ENCODE data around the gene FCER1G. TPM values are rescaled to one million over a fixed set of nuclear protein-coding genes. Genes with fewer than 3 reads are reported as not detected.

FCER1G gene
- total RNA-seq, 1 experiment from 2014 or later = 0.77 TPM

GRCh38 chr1:161260376-161261260 lies 45.5 kb downstream of the FCER1G start:
- Histone ChIP-seq H3K27ac (ENCODE audit: low read length) (no peak overlapping the region), H3K36me3 (ENCODE audit: control insufficient read depth, insufficient read depth, low read length) (no peaks in the 10 kb centered on the region), H3K4me3 (ENCODE audit: low read depth in 2 of 2, low read length in 2 of 2) (no peak overlapping the region), H3K27me3 (ENCODE audit: control insufficient read depth, insufficient read depth, low read length) (peaks cover 22% of the 10 kb centered on the region), H3K4me1 (ENCODE audit: control insufficient read depth, insufficient read depth, low read length) (no peaks in the 10 kb centered on the region; the same call in 1 of the 2 replicates), H3K9me3 (ENCODE audit: control insufficient read depth, insufficient read depth, low read depth, low read length) (no peaks in the 10 kb centered on the region; the same call in 1 of the 2 replicates)
- POLR2A ChIA-PET = no interaction called here
- ATAC-seq (no peak), DNase-seq (ENCODE audit: low read depth, low spot score) (no peak)
- in situ Hi-C loops (cut with HindIII; ENCODE audit: low pct_unique_long_range_greater_than_20kb, low sequenced_read_pairs) (no loop called here), intact Hi-C loops (cut with micrococcal nuclease; ENCODE audit: unreplicated experiment) (no loop called here)
- CTCF ChIA-PET = no interaction called here
- BruUV-seq (replicated peaks) = no TSS peak
- TF ChIP-seq REST (IDR thresholded peaks at IDR 0.05; ENCODE audit: insufficient read depth in 1 of 2, low read depth in 2 of 2, low read length in 1 of 2) (no peak), CTCF (IDR thresholded peaks at IDR 0.05) (no peak), TCF7L2 (IDR thresholded peaks at IDR 0.05; ENCODE audit: low read depth, low read length) (no peak), SIN3A (IDR thresholded peaks at IDR 0.05; ENCODE audit: borderline replicate concordance, insufficient read depth, low read depth, low read length) (no peak), POLR2AphosphoS5 (IDR thresholded peaks at IDR 0.05; ENCODE audit: low read depth, low read length) (no peak)

DNA sequence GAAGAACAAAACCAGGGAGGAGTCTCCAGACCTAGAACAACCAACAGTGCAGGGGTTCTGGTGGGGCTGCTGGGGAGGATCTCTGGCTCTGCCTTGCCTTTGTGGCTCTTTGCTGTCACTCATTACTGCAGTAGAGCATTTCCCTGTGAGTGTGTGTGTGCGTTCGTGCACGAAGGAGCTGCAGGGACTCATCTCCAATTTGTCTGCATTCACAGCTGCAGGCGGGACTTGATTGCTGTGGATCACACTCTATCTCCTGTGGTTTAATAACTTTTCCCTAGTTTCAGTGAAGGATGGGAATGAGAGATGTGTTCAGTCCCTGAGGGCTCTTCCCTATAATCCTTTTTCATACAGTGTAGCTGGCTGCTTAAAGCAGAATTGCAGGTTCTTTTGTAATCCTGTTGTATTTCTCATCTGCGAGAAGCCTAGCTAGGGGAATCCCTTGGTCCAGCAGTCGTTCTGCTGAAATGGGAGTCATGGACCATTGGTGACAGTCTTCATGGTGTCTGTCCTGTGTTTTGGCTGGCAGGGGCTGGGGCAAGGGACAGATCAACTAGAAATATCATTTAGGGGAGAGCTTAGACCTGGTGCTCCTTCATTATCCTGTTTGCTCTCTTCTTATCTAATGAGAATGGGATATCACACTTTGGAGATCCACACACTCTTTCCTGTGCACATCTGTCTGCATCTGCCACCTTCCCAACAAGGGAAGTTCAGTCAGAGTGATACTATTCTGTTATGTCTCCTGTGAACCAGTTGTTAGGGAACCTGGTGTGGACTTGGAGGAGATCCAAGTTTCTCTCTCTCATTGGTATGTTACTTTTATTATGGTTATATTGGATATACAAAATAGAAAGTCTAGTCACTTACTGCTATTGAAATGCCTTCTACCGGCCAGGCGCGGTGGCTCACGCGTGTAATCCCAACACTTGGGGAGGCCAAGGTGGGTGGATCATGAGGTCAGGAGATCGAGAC lies 46.5 kb downstream of the FCER1G start:
- DNase-seq (ENCODE audit: low read depth, low spot score) = no peak
- CTCF ChIA-PET = no interaction called here
- BruUV-seq (replicated peaks) = no TSS peak
- Histone ChIP-seq H3K9me3 (ENCODE audit: control insufficient read depth, insufficient read depth, low read depth, low read length) (no peaks in the 10 kb centered on the region; the same call in 1 of the 2 replicates), H3K36me3 (ENCODE audit: control insufficient read depth, insufficient read depth, low read length) (no peaks in the 10 kb centered on the region), H3K4me1 (ENCODE audit: control insufficient read depth, insufficient read depth, low read length) (no peaks in the 10 kb centered on the region; the same call in 1 of the 2 replicates), H3K4me3 (ENCODE audit: low read depth in 2 of 2, low read length in 2 of 2) (no peak overlapping the region), H3K27me3 (ENCODE audit: control insufficient read depth, insufficient read depth, low read length) (peaks cover 22% of the 10 kb centered on the region), H3K27ac (ENCODE audit: low read length) (no peak overlapping the region)
- POLR2A ChIA-PET = interaction anchor here (0.7 kb wide), 1 partner anchor 111 kb away, joined by 3 read pairs; no protein-coding TSS in a partner anchor
- intact Hi-C loops (cut with micrococcal nuclease; ENCODE audit: unreplicated experiment) = no loop called here
- in situ Hi-C loops (cut with HindIII; ENCODE audit: low pct_unique_long_range_greater_than_20kb, low sequenced_read_pairs) = no loop called here
- ATAC-seq = 0 out of 2 replicates have a peak, but pooled peaks have one; percentile 12
- TF ChIP-seq SIN3A (IDR thresholded peaks at IDR 0.05; ENCODE audit: borderline replicate concordance, insufficient read depth, low read depth, low read length) = no peak
- TF ChIP-seq REST (IDR thresholded peaks at IDR 0.05; ENCODE audit: insufficient read depth in 1 of 2, low read depth in 2 of 2, low read length in 1 of 2) = peak in 1 of 2 experiments; percentile 47; a peak in 1 of 4 replicates
